ENCODE data around the gene MEAK7.

- TF ChIP-seq CTCF (IDR thresholded peaks at IDR 0.05), result no peak
- TF ChIP-seq POLR2AphosphoS5 (IDR thresholded peaks at IDR 0.05), result no peak
Measured at GRCh38 chr16:84540194-84540593, 35.7 kb upstream of the MEAK7 start.
